Smooth muscle cell (in vitro differentiated cells): ENCODE data around the gene WBP2. TPM values are rescaled to one million over a fixed set of nuclear protein-coding genes. Genes with fewer than 3 reads are reported as not detected.
"Not testable (repeated sequence)": the region's sequence is repeated elsewhere in the genome, so short reads cannot be mapped to it uniquely, and the experiment has no call there.

Source experiments
- DNase-seq: peaks from one replicate; lab custom pipeline; 2025; ENCODE audit not compliant: unreplicated experiment; lab: John Stamatoyannopoulos, UW
- H2AFZ ChIP-seq: fragments of 200-600 bp; sonication (generic); 2 replicates; pipeline ENCODE4 v1.6.0; 2016; ENCODE audit warnings: antibody characterized with exemption, low read depth, mild to moderate bottlenecking
- H3F3A ChIP-seq: fragments of 200-600 bp; sonication (generic); 2 replicates; pipeline ENCODE4 v1.6.0; 2017; ENCODE audit warnings: antibody characterized with exemption, low read depth
- H3K27ac ChIP-seq: fragments of 200-600 bp; sonication (generic); 2 replicates; pipeline ENCODE4 v1.5.1; 2016; ENCODE audit warnings: low read depth, mild to moderate bottlenecking
- H3K27me3 ChIP-seq: fragments of 200-600 bp; sonication (generic); 2 replicates; pipeline ENCODE4 v1.6.1; 2016; ENCODE audit warnings: low read depth, mild to moderate bottlenecking
- H3K36me3 ChIP-seq: fragments of 200-600 bp; sonication (generic); 2 replicates; pipeline ENCODE4 v1.5.1; 2016; ENCODE audit warnings: low read depth
- H3K4me1 ChIP-seq: fragments of 200-600 bp; sonication (generic); 2 replicates; pipeline ENCODE4 v1.5.1; 2016; ENCODE audit warnings: low read depth
- H3K4me2 ChIP-seq: fragments of 200-600 bp; sonication (generic); 2 replicates; pipeline ENCODE4 v1.6.0; 2016; ENCODE audit warnings: mild to moderate bottlenecking
- H3K4me3 ChIP-seq: fragments of 200-600 bp; sonication (generic); 2 replicates; pipeline ENCODE4 v1.5.1; 2016; ENCODE audit warnings: mild to moderate bottlenecking
- H3K79me2 ChIP-seq: fragments of 200-600 bp; sonication (generic); 2 replicates; pipeline ENCODE4 v1.6.0; 2016; ENCODE audit warnings: low read depth, mild to moderate bottlenecking
- H3K9ac ChIP-seq: fragments of 200-600 bp; sonication (generic); 2 replicates; pipeline ENCODE4 v1.6.0; 2016; ENCODE audit warnings: low read depth
- H3K9me3 ChIP-seq: fragments of 200-600 bp; sonication (generic); replicated peaks from 2 replicates; pipeline ENCODE4 v1.5.1; 2016; ENCODE audit warnings: low read depth
- H4K20me1 ChIP-seq: fragments of 200-600 bp; sonication (generic); 2 replicates; pipeline ENCODE4 v1.6.0; 2016; ENCODE audit warnings: low read depth
- WGBS: methylation state at CpG from one replicate; pipeline ENCODE4 v1.1.7; 2016; ENCODE audit warnings: low lambda C conversion rate; 5-methylcytosine and 5-hydroxymethylcytosine counted together
- polyA plus RNA-seq: library from polyadenylated mRNA; unstranded; fragments of >200 nt; fragmentation: Nextera tagmentation; extraction: Ambion mirVana; gene quantifications from 2 replicates; pipeline ENCODE4 v1.2.1, GENCODE V29; 2016
- total RNA-seq: library from RNA; depleted of rRNA; stranded (reverse); fragments of >200 nt; gene quantifications from 2 replicates; pipeline ENCODE4 v1.2.3, GENCODE V29; 2014
- TF ChIP-seq, protein P1 (sequence below): fragments of 200-600 bp; sonication (generic); IDR thresholded peaks from 2 replicates; pipeline ENCODE4 v1.5.1; 2017; ENCODE audit warnings: borderline replicate concordance, mild to moderate bottlenecking, antibody characterized with exemption; ENCODE audit not compliant: insufficient read depth, poor library complexity, severe bottlenecking

WBP2 gene
- total and polyA plus RNA-seq, 2 experiments from 2014 or later = 26.4 to 91.4 TPM

DNA sequence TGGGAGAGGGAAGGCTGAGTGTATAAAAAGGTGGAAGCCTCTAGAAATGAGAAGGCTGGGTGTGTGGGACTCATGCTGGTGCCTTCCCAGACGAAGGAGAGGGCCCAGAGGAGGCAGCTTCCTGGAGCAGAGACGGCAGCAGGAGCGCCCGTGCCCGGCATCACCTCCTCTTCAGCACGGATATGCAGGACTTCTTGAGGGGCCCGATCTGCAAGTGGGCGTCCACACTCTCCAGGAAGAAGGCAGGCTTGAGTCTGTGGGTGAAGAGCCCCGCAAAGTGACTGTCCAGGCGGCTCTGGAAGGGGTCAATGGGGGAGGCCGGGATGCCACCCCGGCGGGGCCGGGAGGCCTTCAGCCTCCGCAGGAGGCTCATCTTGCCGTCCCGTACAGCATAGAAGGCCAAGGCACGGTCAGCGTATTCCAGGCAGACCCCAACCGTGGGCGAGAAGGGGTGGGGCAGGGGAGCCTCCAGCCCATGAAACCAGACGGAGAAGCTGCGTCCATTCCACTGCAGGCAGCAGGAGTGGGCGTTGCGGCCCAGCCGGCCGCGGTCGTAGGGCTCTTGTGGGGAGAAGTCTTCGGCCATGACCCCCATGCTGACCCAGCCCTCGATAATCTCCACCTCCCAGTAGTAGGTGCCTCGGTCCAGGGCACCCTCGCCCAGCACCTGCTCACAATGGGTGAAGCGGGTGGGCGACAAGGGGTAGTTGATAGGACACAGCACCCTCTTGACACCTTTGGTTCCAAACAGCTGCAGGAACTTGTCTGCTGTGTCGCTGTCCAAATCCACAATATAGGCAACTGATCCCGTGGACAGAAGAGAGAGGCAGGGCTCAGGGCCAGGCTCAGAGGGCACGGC is 19.4 kb upstream of the WBP2 start:
- Histone ChIP-seq H3K36me3 (no peaks in the 10 kb centered on the region), H3K9me3 (no peaks in the 10 kb centered on the region), H3K9ac (no peak overlapping the region), H3K27ac (no peak overlapping the region), H3K27me3 (no peaks in the 10 kb centered on the region), H3K4me3 (no peak overlapping the region), H3K4me1 (peaks cover 11% of the 10 kb centered on the region), H3F3A (peaks cover 14% of the 10 kb centered on the region), H3K79me2 (no peaks in the 10 kb centered on the region), H3K4me2 (no peak overlapping the region), H4K20me1 (no peaks in the 10 kb centered on the region), H2AFZ (no peak overlapping the region)
- 92% methylated on average over 31 of the region's 38 CpGs for WGBS
- TF ChIP-seq, protein P1, sequence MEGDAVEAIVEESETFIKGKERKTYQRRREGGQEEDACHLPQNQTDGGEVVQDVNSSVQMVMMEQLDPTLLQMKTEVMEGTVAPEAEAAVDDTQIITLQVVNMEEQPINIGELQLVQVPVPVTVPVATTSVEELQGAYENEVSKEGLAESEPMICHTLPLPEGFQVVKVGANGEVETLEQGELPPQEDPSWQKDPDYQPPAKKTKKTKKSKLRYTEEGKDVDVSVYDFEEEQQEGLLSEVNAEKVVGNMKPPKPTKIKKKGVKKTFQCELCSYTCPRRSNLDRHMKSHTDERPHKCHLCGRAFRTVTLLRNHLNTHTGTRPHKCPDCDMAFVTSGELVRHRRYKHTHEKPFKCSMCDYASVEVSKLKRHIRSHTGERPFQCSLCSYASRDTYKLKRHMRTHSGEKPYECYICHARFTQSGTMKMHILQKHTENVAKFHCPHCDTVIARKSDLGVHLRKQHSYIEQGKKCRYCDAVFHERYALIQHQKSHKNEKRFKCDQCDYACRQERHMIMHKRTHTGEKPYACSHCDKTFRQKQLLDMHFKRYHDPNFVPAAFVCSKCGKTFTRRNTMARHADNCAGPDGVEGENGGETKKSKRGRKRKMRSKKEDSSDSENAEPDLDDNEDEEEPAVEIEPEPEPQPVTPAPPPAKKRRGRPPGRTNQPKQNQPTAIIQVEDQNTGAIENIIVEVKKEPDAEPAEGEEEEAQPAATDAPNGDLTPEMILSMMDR = no peak
- DNase-seq = no peak

DNA sequence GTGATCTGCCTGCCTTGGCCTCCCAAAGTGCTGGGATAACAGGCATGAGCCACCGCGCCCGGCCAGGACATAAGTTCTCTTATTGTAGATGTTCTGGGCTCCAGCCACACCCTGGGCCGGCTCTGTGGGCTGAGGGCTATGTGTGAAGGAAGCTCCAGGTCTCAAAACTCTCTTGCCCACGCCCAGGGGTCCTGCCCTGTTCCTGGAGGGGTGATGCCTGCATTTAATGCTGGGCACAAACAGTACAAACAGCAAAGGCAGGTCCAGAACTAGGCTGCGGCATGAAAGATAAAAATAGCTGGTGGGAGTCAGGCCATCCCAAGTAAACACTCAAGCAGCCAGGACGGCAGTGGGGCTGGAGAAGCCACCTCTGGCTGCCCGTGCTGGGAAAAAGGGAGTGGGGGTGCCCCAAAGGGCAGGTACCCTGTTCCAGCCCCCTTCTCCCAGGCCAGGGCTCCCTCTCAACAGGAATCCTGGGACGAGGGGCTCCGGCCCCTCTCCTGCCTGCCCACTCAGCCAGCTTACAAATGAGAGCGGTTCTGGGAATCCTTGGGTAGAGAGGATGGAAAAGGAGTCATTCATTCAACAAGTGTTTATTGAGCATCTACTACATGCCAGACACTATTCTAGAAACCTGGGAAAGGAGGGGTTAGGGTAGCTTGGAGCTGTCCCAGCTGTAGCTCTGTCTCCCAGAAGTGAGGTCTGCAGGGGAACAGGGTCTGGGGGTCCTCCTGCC is 18.6 kb upstream of the WBP2 start:
- H3K4me2 ChIP-seq = no peak overlapping the region
- H3K4me3 ChIP-seq = no peak overlapping the region
- no peaks in the 10 kb centered on the region for H3K9me3 ChIP-seq
- DNase-seq = no peak
- TF ChIP-seq, protein P1 = no peak
- H3K4me1 ChIP-seq = peaks cover 11% of the 10 kb centered on the region
- H2AFZ ChIP-seq = no peak overlapping the region
- no peaks in the 10 kb centered on the region for H3K27me3 ChIP-seq
- H3K79me2 ChIP-seq = no peaks in the 10 kb centered on the region
- H3K9ac ChIP-seq = no peak overlapping the region
- H3K36me3 ChIP-seq = no peaks in the 10 kb centered on the region
- H3F3A ChIP-seq = peaks cover 6% of the 10 kb centered on the region
- 85% methylated on average over 11 of the region's 11 CpGs for WGBS
- no peaks in the 10 kb centered on the region for H4K20me1 ChIP-seq
- peak overlapping the region; percentile 91 for H3K27ac ChIP-seq

DNA sequence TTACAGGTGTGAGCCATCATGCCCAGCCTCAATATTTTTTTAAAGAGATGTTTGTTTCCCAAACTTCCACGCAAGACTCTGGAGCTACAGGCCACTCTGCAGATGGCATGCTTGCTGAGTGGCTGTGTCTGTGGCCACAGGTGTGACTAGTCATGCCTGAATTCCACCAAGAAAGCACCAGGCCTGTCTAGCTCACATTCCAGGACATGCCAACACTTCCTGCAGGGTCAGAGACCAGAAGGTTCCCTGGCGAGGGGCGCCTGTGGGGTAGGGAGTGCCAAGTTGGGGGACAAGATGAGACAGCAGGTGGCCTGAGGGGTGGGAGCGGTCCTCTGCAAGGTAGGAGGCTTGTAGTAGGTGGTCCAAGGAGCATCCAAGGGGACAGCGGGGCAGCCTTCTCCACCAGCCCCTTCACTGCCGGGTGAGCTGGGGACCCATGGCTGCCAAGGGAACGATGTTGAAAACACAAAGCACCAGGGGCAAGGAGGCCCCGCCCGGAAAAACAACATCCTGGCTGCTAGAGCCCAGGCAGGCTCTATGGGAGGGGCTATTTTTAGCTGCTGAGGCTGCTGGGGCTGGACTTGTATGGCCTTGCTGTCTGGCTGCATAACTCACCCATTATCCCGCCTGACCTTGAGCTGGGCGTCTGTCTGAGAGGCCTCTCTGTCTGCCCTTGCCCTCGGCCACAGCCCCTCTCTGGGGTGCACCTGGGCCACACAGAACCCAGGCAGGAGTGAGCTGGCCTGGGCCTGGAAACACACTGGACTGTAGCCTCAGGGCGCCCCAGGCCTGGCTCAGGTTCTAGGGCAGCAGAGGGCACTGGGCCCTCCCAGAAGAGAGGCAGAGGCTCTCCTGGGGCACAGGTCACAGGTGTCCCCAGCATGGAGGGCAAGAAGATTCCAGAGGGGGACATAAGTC is 17.6 kb upstream of the WBP2 start:
- no peaks in the 10 kb centered on the region for H3K79me2 ChIP-seq
- H3K4me2 ChIP-seq = peak overlapping the region; percentile 68
- no peaks in the 10 kb centered on the region for H4K20me1 ChIP-seq
- H3K36me3 ChIP-seq = no peaks in the 10 kb centered on the region
- no peaks in the 10 kb centered on the region for H3K9me3 ChIP-seq
- WGBS = 44% methylated on average over 13 of the region's 13 CpGs
- H2AFZ ChIP-seq = peak overlapping the region; percentile 66
- DNase-seq = peak; percentile 17
- peak overlapping the region; percentile 71 for H3K9ac ChIP-seq
- TF ChIP-seq, protein P1 = no peak
- H3K4me1 ChIP-seq = peaks cover 11% of the 10 kb centered on the region
- peaks cover 4% of the 10 kb centered on the region for H3F3A ChIP-seq
- H3K27me3 ChIP-seq = no peaks in the 10 kb centered on the region
- no peak overlapping the region for H3K4me3 ChIP-seq
- H3K27ac ChIP-seq = peak overlapping the region; percentile 91

DNA sequence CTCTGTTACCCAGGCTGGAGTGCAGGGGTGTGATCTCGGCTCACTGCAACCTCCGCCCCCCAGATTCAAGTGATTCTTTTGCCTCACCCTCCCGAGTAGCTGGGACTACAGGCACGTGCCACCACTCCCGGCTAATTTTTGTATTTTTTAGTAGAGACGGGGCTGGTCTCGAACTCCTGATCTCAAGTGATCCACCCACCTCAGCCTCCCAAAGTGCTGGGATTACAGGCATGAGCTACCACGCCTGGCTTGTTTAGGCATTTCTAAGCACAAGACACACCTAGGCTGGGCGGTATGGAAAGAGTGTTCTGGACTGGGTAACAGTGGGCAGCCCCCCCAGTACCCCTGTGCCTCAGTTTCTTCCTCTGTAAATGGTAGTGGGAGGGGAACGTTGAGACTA is 15.1 kb upstream of the WBP2 start:
- H3K4me2 ChIP-seq, H4K20me1 ChIP-seq, H3K27me3 ChIP-seq, H3K9ac ChIP-seq, DNase-seq, H3K4me3 ChIP-seq, H2AFZ ChIP-seq, H3K27ac ChIP-seq, H3K36me3 ChIP-seq, H3K4me1 ChIP-seq, H3K9me3 ChIP-seq, H3K79me2 ChIP-seq, H3F3A ChIP-seq: not testable (repeated sequence)
- 97% methylated on average over 10 of the region's 10 CpGs for WGBS
